H1 (cell line): ENCODE results near the gene KCNJ12. TPM values are rescaled to one million over a fixed set of nuclear protein-coding genes. Genes with fewer than 3 reads are reported as not detected.

ENCODE experiments used
- POLR2A ChIP-seq, 2 experiments: IDR thresholded peaks; 1 replicate in 1 of 2; 2 replicates in 1 of 2; pipeline ENCODE4 v1.6.1; 2011; ENCODE audit warnings: low read depth in 2 of 2, low read length in 2 of 2, mild to moderate bottlenecking in 2 of 2; ENCODE audit errors: control extremely low read depth in 1 of 2
- POLR2AphosphoS5 ChIP-seq: IDR thresholded peaks from 2 replicates; pipeline ENCODE4 v1.6.1; 2011; ENCODE audit warnings: low read depth, low read length
- RFX5 ChIP-seq: IDR thresholded peaks from 2 replicates; pipeline ENCODE4 v1.6.1; 2011; ENCODE audit warnings: low read depth, low read length, improper control_type of control experiment, borderline replicate concordance
- polyA plus RNA-seq, 7 experiments: library from polyadenylated mRNA; depleted of rRNA in 3 of 7; stranded (reverse) in 5 of 7; unstranded in 2 of 7; fragments of >200 nt in 5 of 7; fragments of 200-250 nt in 2 of 7; gene quantifications; 1 replicate in 5 of 7; 2 replicates in 1 of 7; 4 replicates in 1 of 7; pipeline versions ENCODE4 v1.2.1 to v1.2.3, GENCODE V29; 2011 to 2013; ENCODE audit warnings: missing spikeins in 2 of 7, mixed read lengths in 2 of 7
- total RNA-seq: library from RNA; stranded (reverse); fragmentation: NEBNext Ultra II Directional; extraction: Animal tissue kit (Norgen Biotek cat#: 25700); gene quantifications from 2 replicates; pipeline ENCODE4 v1.2.1, GENCODE V29; 2021
- TF ChIP-seq, protein P1 (sequence below): IDR thresholded peaks from 2 replicates; pipeline ENCODE4 v1.6.1; 2011; ENCODE audit warnings: low read length, improper control_type of control experiment
- TF ChIP-seq, protein P2 (sequence below): IDR thresholded peaks from 2 replicates; pipeline ENCODE4 v1.6.1; 2012; ENCODE audit warnings: low read length, inconsistent platforms

KCNJ12 gene
- total and polyA plus RNA-seq, 2 of the 8 experiments (the other 6 are each of a cell fraction or from before 2014, with no cell fraction given) = 1.2 to 1.5 TPM

DNA sequence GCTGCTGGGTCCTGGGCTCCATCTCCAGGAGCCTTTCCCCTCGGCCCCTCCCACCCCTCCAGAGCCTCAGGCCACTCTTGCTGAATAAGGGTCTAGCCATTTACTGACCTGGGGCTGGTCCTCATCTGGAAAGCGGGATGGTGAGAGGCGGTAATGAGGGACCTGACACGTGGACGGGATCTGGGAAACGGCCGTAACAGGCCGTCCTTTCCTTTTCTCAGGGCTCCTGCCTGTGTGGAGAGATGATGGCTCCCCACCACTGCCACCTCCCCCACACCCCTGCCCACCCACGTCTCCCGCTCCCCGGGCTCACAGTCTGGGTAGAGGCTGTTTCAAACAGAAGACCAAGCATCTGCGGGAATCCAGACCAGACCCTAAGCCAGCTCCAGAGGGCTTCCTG lies 20.6 kb upstream of the KCNJ12 start (continued):
- no peak for TF ChIP-seq RFX5
- TF ChIP-seq POLR2A (IDR thresholded peaks at IDR 0.05; ENCODE audit: control extremely low read depth in 1 of 2, low read depth in 2 of 2, low read length in 2 of 2) = no peak
- TF ChIP-seq POLR2AphosphoS5 = no peak
- TF ChIP-seq, protein P1, sequence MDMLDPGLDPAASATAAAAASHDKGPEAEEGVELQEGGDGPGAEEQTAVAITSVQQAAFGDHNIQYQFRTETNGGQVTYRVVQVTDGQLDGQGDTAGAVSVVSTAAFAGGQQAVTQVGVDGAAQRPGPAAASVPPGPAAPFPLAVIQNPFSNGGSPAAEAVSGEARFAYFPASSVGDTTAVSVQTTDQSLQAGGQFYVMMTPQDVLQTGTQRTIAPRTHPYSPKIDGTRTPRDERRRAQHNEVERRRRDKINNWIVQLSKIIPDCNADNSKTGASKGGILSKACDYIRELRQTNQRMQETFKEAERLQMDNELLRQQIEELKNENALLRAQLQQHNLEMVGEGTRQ = no peak
- TF ChIP-seq, protein P2, sequence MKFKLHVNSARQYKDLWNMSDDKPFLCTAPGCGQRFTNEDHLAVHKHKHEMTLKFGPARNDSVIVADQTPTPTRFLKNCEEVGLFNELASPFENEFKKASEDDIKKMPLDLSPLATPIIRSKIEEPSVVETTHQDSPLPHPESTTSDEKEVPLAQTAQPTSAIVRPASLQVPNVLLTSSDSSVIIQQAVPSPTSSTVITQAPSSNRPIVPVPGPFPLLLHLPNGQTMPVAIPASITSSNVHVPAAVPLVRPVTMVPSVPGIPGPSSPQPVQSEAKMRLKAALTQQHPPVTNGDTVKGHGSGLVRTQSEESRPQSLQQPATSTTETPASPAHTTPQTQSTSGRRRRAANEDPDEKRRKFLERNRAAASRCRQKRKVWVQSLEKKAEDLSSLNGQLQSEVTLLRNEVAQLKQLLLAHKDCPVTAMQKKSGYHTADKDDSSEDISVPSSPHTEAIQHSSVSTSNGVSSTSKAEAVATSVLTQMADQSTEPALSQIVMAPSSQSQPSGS = no peak
